NCI-H526 (cell line): ENCODE results near the gene GOLPH3L.
"Not testable (repeated sequence)": the region's sequence is repeated elsewhere in the genome, so short reads cannot be mapped to it uniquely, and the experiment has no call there.

ENCODE experiments used
- DNase-seq, 2 experiments: peaks; one replicate each; lab custom pipeline; 2025; lab: John Stamatoyannopoulos, UW

The GOLPH3L gene

GRCh38 chr1:150615346-150616201, 81.4 kb downstream of the GOLPH3L start:
- no peak for DNase-seq

DNA sequence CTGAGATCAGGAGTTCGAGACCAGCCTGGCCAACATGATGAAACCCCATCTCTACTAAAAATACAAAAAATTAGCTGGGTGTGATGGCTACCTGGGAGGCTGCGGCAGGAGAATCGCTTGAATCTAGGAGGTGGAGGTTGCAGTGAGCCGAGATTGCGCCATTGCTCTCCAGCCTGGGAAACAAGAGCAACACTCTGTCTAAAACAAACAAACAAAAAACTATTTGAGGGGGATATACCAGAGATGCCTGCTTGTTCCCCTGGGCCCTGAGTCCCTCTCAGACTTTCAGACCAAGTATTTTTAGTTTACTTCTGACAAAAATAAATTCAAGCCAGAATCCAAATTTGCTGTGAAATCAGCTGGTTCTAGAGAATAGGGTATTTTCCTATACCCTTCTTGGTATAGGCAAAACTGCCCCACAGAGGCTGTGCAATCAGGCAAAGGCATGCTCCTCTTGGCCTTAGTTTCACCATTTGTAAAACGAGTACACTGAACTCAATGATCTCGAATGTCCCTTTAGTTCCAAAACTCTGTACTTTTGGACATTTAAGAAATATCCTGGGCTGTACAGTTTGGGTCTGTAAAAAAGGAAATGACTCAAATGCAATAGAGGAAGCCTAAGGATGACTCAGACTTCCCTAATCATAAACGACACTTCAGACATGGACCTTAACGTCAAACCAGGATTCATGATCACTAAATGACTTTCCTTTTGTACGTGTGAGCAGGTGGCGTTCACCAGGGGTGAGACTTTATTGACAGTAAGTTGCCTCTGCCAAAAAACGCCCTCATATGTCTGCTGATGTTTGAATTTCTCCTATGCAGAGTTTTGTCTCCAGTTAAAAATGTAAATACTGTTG, 83.7 kb downstream of the GOLPH3L start:
- DNase-seq: no peak

DNA sequence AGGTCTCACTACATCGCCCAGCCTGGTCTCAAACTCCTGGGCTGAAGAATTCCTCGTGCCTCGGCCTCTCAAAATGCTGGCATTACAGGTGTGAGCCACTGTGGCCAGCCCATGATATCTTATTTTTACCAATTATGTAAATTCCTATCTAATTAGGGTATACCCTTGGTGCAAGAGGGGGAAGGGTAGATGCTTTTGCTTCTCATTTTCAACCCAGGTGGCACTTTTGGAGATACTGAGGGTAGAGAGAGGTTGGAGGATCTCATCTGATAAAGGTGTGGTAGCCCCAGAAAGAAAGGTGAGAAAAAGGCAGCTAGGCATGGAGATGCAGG, 85.0 kb downstream of the GOLPH3L start:
- DNase-seq: no peak

- no peak for DNase-seq
These were observed 86.4 kb downstream of the GOLPH3L start for GRCh38 chr1:150610576-150610975.

DNA sequence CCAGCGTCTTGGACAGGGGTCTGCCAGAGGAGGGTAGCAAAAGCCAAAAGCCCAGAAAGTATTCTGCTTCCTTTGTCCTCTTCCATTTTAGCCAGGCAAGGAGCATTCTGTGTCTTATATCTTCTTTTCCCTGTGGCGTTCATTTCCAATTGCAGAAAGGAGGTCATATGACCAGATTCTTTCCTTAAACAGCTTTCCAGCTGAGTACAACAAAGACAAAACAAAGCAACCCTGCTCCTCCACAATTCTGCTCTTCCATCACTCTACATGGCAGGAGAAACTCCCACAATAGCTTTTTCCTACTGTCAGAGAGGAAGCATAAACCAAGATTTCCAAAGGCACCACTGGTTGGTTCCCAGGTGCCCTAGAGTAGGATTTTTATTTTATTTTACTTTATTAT, 87.2 kb downstream of the GOLPH3L start:
- no peak for DNase-seq

DNA sequence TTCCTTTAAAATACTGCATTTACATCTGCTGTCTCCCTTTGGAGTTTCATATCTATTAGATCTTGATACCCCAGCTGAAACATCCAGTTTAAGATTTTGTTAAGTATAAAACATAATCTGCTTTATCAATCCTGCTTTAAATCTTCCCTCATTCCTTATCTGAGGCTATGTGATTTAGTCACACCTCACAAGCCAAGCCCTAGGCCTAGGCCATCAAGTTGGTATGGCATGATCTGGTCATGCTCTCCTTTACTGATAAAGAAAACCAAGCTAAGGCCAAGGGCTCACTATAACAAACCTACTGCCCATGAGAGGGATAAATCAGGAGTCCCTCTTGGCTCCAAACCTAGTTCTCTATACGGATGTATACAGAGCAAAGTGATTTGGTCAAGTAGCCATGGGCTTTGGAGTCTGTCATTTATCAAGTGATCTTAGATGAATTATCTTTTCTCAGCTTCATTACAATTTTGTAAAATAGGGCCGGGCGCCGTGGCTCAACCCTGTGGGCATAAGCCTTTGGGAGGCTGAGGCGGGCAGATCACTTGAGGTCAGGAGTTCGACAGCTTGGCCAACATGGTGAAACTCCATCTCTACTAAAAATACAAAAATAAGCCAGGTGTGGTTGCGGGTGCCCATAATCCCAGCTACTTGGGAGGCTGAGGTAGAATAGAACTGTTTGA, 90.4 kb downstream of the GOLPH3L start:
- no peak for DNase-seq

DNA sequence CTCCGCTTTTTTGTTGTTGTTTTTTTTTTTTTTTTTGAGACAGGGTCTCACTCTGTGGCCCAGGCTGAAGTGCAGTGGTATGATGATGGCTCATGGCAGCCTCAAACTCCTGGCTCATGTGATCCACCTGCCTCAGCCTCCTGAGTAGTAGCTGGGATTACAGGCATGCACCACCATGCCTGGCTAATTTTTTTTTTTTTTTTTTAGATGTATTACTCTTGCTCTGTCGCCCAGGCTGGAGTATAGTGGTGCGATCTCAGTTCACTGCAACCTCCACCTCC, 91.6 kb downstream of the GOLPH3L start:
- not testable (repeated sequence) for DNase-seq

DNA sequence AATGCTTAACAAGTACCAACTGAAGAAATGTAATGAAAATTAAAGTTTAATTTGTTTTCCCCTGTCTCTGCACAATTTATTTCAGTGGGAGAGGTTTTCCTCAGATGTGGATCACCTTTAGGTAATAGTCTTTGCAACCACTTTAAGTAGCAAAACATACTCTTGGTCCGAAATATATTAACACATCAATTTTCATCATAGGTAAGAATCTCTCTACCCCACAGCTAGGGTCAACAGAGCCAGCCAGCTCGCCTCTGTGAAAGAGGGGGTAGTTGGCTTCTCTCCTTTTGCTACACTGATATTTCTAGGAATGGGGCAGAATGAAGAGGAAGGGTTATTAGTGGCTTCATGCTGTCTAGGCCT, 92.7 kb downstream of the GOLPH3L start:
- no peak for DNase-seq

DNA sequence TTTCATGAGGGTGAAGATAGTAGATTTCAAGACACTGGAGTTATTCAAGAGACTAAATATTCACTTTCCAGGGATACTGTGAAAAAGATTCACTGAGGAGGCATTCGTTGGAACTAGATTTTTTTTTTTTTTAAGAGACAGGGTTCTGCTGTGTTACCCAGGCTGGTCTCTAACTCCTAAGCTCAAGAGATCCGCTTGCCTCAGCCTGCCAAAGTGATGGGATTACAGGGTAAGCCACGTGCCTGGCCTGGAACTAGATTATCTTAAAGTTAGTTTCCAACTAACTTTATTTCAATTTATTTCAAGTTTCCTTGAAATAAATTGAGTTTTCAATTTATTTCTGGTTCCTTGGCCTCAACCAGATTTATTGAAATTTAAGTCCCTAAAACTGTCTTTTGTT, 93.2 kb downstream of the GOLPH3L start:
- no peak for DNase-seq

DNA sequence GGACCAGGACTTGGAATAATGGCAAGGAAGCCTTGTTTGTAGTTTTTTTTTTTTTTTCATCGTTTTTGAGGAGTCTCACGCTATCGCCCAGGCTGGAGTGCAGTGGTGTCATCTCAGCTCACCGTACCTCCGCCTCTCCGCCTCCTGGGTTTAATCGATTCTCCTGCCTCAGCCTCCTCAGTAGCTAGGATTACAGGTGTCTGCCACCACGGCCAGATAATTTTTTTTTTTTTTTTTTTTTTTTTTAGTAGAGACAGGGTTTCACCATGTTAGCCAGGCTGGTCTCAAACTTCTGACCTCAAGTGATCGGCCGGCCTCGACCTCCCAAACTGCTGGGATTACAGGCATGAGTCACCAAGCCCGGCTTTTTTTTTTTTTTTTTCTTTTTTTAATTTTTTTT, 94.6 kb downstream of the GOLPH3L start:
- not testable (repeated sequence) for DNase-seq

- no peak for DNase-seq
These were observed 95.4 kb downstream of the GOLPH3L start for GRCh38 chr1:150601540-150601939.

DNA sequence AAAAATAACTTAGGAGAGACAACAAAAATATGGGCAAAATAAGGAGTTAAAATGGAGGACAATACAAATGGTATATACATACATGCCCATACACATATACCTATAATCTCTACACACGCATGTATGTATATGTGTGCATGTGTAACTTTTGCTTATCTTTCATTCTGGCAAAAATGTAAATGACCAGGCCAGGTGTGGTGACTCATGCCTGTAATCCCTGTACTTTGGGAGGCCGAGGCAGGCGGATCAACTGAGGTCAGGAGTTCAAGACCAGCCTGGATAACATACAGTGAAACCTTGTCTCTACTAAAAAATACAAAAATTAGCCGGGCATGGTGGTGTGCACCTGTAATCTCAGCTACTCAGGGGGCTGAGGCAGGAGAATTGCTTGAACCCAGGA, 98.6 kb downstream of the GOLPH3L start:
- DNase-seq: not testable (repeated sequence)

GRCh38 chr1:150596976-150597375, 100.0 kb downstream of the GOLPH3L start:
- no peak for DNase-seq
